GM18868 (cell line): Measurements from ENCODE around the gene SPHK2.
"Not testable (repeated sequence)": the region's sequence is repeated elsewhere in the genome, so short reads cannot be mapped to it uniquely, and the experiment has no call there.

Experiments
- ATAC-seq: cut with Tn5 transposase; IDR thresholded peaks from one replicate; pipeline ENCODE4 v1.9.1; 2021; ENCODE audit warnings: mild to moderate bottlenecking, moderate library complexity; ENCODE audit not compliant: unreplicated experiment

The SPHK2 gene

GRCh38 chr19:48656840-48657474 is 37.7 kb downstream of the SPHK2 start:
- ATAC-seq = no peak

GRCh38 chr19:48657828-48658227 is 38.5 kb downstream of the SPHK2 start:
- not testable (repeated sequence) for ATAC-seq

GRCh38 chr19:48658483-48658882 is 39.2 kb downstream of the SPHK2 start:
- no peak for ATAC-seq

GRCh38 chr19:48659768-48660167 is 40.5 kb downstream of the SPHK2 start:
- no peak for ATAC-seq

- no peak for ATAC-seq
Measured at GRCh38 chr19:48660852-48661710, 41.8 kb downstream of the SPHK2 start.

- ATAC-seq = no peak
Measured at GRCh38 chr19:48661711-48662090, 42.4 kb downstream of the SPHK2 start.

GRCh38 chr19:48663667-48664066 is 44.4 kb downstream of the SPHK2 start:
- ATAC-seq = no peak

GRCh38 chr19:48664476-48664875 is 45.2 kb downstream of the SPHK2 start:
- no peak for ATAC-seq

- no peak for ATAC-seq
Measured at GRCh38 chr19:48665786-48666185, 46.5 kb downstream of the SPHK2 start.

GRCh38 chr19:48668332-48668731 is 49.0 kb downstream of the SPHK2 start:
- no peak for ATAC-seq

GRCh38 chr19:48668761-48669160 is 49.5 kb downstream of the SPHK2 start:
- no peak for ATAC-seq

GRCh38 chr19:48669903-48670668 is 50.8 kb downstream of the SPHK2 start:
- ATAC-seq = no peak

GRCh38 chr19:48670699-48671445 is 51.6 kb downstream of the SPHK2 start:
- ATAC-seq = no peak

- no peak for ATAC-seq
Measured at GRCh38 chr19:48671446-48671995, 52.2 kb downstream of the SPHK2 start.

- no peak for ATAC-seq
Measured at GRCh38 chr19:48672994-48673393, 53.7 kb downstream of the SPHK2 start, which contains the start of gene NTN5. Gene NTN5 (minus strand): TSS chr19:48673017. CDS start chr19:48670986, 2,031 bp downstream.

GRCh38 chr19:48673436-48674100 is 54.3 kb downstream of the SPHK2 start:
- no peak for ATAC-seq

- no peak for ATAC-seq
Measured at GRCh38 chr19:48674216-48674809, 55.0 kb downstream of the SPHK2 start.

GRCh38 chr19:48674921-48675824 is 55.9 kb downstream of the SPHK2 start:
- no peak for ATAC-seq

- no peak for ATAC-seq
Measured at GRCh38 chr19:48676487-48676886, 57.2 kb downstream of the SPHK2 start.
